NCI-H460 (cell line): ENCODE results near the gene HSPB2. TPM values are rescaled to one million over a fixed set of nuclear protein-coding genes. Genes with fewer than 3 reads are reported as not detected.

Experiments
- small RNA-seq, 2 experiments: library from RNA; depleted of rRNA; stranded (forward); fragments of <200 nt; gene quantifications; one replicate each; pipeline ENCODE3, GENCODE V24; 2014
- total RNA-seq: library from RNA; depleted of rRNA; stranded (reverse); fragments of >200 nt; shearing (Covaris generic); gene quantifications from 2 replicates; pipeline ENCODE4 v1.2.3, GENCODE V29; 2014; rRNA removed

The HSPB2 gene
- total RNA-seq, 1 experiment from 2014 or later, result not detected

Small RNA genes within 50 kb of the gene (small RNA-seq; reads per million reads assigned to genes)
- gene C11orf52 (0 reads per million in 2 experiments), gene GNG5P3 (0 reads per million in 2 experiments), gene RNA5SP351 (0 to 0.06 reads per million in 2 experiments), gene RPL37AP8 (0.02 to 1.2 reads per million in 2 experiments)

Other genes with a start within 250 kb of the HSPB2 start
- gene PPP2R1B, start 146.3 kb upstream of the HSPB2 start, total RNA-seq, result 20.4 and 20.5 TPM in 2 replicates
- gene ALG9, start 41.2 kb upstream of the HSPB2 start, total RNA-seq, result 39.9 and 47.5 TPM in 2 replicates
- 3.1 and 4.7 TPM in 2 replicates for gene FDXACB1, start 33.6 kb upstream of the HSPB2 start, total RNA-seq
- gene CFAP68, start 33.2 kb upstream of the HSPB2 start, total RNA-seq, result 32.0 and 38.6 TPM in 2 replicates
- 10.4 and 12.4 TPM in 2 replicates for gene CRYAB, start 964 bp upstream of the HSPB2 start, total RNA-seq
- gene C11orf52, start 6.2 kb downstream of the HSPB2 start, total RNA-seq, result 0.25 TPM in 1 of 2 replicates, not detected in the other
- 6.3 and 7.4 TPM in 2 replicates for gene DIXDC1, start 24.6 kb downstream of the HSPB2 start, total RNA-seq
- 57.8 and 59.1 TPM in 2 replicates for gene DLAT, start 112.7 kb downstream of the HSPB2 start, total RNA-seq
- gene PIH1D2, start 161.3 kb downstream of the HSPB2 start, total RNA-seq, result 1.8 and 2.8 TPM in 2 replicates
- gene NKAPD1, start 161.6 kb downstream of the HSPB2 start, total RNA-seq, result 19.5 and 20.3 TPM in 2 replicates
- 63.3 and 69.5 TPM in 2 replicates for gene TIMM8B, start 174.0 kb downstream of the HSPB2 start, total RNA-seq
- 143 and 152 TPM in 2 replicates for gene SDHD, start 174.1 kb downstream of the HSPB2 start, total RNA-seq